Amygdala (tissue), 56 donors: ENCODE data around the gene SLC6A16.
"Not testable (repeated sequence)": the region's sequence is repeated elsewhere in the genome, so short reads cannot be mapped to it uniquely, and the experiment has no call there.

ENCODE experiments used
- DNase-seq, 56 donors: peaks; one replicate each; lab custom pipeline; 2025; lab: John Stamatoyannopoulos, UW

The SLC6A16 gene

DNA sequence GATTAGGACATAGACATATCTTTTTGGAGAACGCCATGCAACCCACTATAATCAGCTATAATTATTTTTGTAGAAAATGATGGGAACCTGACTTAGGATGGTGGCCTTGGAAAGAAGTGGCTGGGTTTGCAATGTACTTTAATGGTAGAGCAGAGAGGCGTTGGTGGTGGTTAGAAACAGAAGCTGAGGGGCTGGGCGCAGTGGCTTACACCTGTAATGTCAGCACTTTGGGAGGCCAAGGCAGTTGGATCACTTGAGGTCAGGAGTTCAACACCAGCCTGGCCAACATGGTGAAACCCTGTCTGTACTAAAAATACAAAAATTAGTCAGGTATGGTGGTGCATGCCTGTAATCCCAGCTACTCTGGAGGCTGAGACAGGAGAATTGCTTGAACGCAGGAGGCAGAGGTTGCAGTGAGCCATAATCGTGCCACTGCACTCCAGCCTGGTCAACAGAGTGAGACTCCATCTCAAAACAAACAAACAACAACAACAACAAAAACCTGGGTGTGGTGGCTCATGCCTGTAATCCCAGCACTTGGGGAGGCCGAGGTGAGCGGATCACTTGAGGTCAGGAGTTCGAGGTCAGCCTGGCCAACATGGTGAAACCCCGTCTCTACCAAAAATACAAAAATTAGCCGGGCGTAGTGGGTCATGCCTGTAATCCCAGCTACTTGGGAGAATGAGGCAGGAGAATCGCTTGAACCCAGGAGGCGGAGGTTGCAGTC is 7.9 kb upstream of the SLC6A16 start:
- not testable (repeated sequence) for DNase-seq

DNA sequence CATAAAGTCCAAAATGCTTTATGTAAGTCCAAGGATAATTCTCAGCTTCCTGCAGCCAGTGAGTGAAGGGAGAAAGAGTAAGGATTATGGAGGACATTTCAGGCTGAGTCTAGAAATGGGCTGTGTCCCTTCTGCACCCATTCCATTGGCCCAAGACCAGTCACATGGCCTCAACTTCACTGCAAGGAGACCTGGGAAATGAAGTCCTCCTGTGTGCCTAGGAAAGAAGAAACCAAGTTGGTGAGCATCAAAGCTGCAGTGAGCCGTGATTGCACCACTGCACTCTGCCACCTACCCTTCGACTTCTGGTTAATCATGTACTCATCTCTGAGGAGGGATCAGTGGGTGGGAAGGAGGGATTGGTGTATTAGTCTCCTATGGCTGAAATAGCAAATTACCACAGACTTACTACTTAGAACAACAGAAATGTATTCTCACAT is 6.6 kb upstream of the SLC6A16 start:
- peak in 31 of 56 donors; percentile 8 to 70 (median 27) for DNase-seq

DNA sequence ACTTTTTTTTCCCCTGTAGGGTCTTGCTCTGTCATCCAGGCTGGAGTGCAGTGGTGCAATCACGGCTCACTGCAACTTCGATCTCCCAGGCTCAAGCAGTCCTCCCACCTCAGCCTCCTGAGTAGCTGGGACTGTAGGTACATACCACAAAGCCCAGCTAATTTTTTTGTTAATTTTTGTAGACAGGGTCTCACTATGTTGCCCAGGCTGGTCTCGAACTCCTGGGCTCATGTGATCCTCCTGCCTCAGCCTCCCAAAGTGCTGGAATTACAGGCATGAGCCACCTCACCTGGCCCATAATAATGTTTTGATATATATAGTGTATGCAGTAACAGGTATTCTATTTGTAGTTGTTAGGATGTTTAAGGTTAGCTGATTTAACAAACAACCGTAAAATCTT is 6.2 kb upstream of the SLC6A16 start:
- not testable (repeated sequence) for DNase-seq

DNA sequence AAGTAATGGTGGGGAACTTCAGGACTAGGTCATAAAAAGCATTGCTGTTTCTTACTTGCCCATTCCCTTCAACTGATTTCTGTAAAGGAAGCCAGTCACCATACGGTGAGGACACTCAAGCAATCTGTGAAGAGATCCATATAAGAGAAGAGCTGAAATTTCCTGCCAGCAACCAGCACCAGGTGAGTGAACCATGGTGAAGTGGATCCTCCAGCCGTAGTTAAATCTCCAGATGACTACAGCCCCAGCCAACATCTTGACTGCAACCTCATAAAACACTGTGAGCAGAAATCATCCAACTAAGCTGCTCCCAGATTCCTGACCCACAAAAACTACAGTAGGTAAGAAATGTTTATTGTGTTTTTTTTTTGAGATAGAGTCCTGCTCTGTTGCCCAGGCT is 3.8 kb upstream of the SLC6A16 start:
- no peak for DNase-seq

DNA sequence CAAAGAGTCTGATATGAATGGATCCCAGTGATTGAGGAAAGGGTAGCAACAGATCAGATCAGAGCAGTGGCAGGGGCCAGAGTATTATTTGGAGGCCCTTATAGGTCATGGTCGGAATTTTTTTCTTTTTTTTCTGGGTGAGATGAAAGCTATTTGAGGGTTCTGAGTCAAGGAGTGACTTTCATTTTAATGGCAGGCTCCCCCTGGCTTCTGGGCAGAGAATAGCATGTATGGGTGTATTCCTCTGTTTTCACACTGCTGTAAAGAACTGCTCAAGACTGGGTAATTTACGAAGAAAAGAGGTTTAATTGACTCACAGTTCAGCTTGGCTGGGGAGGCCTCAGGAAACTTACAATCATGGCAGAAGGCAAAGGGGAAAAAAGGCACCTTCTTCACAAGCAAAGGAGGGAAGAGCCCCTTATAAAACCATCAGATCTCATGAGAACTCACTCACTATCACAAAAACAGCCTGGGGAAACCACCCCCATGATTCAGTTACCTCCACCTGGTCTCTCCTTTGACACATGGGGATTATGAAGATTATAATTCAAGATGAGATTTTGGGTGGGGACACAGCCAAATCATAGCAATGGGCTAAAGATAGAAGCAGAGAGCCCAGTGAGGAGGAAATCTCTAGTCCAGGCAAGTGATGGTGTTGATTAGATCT is 3.0 kb upstream of the SLC6A16 start:
- no peak for DNase-seq

DNA sequence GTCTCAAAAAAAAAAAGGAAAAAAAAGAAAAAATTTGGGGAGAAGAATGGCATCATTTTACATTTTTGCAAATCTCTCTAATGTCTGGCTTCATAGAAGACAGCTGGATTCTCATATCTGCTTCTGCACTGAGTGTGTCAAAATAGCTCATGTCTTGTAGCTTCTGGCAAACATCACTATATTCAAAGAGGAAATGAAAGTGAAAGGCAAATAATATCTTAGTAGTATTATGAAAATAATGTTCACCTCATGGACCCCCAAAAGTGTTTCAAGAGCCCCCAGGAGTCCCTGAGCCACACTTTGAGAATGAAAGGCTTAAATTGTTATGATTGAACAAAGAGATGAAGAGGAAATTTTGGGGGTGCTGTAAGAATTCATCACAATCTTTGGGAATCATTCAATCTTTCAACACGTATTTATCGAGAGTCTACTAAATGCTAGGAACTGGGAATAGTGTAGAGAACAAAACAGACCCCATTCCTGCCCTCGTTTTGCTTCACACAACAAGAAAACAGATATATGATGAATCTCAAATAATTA is 1.2 kb upstream of the SLC6A16 start:
- no peak for DNase-seq

DNA sequence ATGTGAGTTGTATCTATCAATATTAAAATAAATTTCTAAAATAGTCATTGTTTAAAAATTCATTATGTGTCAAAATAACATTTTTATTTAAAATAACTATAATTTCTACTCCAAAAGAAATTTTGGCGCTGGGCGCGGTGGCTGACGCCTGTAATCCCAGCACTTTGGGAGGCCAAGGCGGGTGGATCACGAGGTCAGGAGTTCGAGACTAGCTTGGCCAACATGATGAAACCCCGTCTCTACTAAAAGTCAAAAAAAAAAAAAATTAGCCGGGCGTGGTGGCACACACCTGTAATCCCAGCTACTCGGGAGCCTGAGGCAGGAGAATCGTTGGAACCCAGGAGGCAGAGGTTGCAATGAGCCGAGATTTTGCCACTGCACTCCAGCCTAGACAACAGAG is 765 bp upstream of the SLC6A16 start:
- DNase-seq: not testable (repeated sequence)

DNA sequence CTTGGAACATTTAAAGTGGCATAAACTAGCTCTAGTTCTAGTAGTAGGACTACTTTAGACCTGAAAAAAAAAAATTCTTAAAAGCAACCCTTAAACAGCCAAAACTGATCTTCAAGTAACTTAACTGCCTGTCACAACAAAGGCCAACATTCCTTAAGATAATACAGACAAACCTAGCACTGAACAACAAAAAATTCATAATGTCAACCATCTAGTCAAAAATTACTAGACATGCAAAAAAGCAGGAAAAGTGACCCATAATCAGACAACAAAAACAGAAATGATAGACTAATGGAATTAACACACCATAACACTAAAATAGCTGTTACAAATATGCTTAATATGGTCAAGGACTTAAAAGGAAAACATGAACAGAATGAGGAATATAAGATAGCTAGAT is 6.7 kb downstream of the SLC6A16 start:
- DNase-seq: no peak

DNA sequence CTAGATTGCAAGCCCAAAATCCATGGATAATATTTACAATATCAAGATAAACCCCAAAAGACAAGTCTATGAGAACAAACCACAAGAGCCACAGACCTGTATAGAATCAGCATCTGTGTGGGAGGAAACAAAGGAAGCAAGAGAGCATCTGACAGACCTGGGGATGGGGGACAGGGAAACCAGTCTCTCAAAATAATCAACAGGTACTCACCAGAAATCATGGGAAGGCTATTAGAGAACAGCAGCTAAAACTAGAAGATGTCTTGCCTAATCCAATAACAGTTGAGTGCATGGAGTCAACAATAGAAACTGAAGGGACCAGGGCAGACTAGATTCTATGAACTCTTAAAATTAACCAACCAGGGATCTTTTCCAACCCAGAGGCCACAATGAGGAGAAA is 8.7 kb downstream of the SLC6A16 start:
- DNase-seq: no peak

DNA sequence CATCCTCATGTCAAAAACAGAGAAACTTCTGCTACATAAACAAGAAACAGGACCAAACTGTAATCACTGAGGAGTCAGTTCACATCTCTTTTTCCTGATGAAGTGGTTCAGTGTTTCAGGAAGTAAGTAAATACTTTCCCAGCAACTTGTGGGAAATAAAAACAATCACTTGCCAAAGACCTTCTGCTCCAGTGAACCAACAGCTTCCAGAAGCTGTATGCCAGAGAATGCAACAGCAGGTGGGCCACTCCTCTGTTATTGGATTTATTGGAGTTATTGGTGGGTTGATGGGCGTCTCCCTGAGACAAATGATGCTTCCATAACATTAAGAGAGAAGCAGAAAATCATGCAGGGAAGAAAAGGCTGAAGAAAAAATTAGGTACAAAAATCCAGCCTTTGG is 9.9 kb downstream of the SLC6A16 start:
- no peak for DNase-seq

DNA sequence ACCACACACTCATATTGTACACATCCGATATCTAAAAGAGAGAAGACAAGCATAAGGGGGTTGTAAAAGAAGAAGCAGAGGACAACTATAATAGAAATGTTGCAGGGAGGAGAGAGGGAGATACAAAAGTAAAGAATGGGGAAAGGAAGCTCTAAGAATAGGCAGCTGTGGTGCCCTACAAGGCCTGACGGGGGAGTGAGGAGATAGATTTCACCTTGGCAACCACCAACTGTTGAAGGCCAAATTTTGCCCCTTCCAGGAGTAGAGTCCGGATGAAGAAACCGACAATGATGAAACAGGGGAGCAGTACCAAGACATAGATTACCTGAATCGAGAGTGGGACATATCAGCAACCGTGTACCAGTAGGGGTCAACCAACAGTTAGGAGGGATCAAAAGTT is 15.9 kb downstream of the SLC6A16 start:
- DNase-seq: no peak

DNA sequence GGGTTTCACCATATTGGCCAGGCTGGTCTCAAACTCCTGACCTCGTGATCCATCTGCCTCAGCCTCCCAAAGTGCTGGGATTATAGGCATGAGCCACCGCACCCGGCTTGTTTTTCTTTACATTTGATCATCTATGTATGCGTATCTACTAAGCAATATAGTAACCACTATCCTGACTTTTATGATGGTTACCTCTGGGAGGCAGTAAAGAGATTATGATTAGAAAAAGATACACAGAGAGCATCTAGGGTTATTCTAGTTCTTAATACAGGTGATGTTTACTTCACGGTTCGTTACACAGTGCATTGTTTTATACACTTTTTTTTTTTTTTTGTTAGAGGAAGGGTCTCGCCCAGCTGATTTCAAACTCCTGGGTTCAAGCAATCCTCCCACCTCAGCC is 18.3 kb downstream of the SLC6A16 start:
- not testable (repeated sequence) for DNase-seq

DNA sequence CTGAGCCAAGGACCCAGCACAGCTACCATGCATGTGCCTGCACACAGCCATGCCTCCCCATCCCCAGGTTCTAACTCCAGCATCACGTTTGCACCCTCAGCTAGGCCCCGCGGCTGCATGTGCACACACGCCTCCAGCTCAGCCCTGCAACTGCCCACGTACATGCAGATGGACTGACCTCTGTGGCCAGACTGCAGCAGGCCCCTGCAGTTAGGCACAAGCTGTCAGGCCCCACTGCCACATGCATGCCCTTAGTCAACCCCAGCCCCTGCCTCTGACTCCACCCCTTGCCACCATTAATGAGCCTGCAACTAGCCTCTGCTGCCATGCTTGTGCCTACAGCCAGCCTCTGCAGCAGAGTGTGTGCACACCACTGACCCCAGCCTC is 23.1 kb downstream of the SLC6A16 start:
- no peak for DNase-seq

DNA sequence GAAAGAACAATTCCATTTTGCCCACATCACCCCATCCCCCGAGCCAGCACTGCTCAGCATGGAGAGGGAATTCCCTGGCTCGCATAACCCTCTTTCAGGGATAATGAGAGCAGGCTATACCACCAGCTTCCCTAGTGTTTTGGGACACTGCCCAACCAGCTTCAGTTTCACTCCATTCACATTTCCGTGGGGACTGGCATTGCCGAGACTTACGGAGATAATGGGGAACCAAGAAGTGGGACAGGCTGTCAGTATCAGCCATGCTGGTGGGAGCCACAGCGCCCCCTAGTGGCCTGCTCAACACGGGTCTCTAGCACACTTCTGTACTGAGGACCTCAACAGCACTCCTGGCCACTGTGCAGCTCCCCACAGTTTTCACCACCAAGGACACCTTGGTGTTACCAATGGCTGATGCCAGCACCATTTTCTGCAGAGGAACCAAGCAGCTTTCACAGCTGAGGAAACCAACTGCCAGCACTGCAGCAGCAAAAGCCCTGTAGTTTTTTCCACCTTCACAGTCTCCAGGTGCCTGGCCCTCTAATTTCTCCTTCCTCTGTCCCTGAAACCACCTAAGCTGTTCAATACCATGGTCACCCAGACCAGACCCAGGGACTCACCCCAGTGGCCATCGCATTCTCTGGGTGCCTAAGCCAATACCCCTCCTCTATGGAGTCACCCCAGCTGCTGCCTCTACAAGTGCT is 23.7 kb downstream of the SLC6A16 start:
- peak in 46 of 56 donors; percentile 1 to 79 (median 19) for DNase-seq

DNA sequence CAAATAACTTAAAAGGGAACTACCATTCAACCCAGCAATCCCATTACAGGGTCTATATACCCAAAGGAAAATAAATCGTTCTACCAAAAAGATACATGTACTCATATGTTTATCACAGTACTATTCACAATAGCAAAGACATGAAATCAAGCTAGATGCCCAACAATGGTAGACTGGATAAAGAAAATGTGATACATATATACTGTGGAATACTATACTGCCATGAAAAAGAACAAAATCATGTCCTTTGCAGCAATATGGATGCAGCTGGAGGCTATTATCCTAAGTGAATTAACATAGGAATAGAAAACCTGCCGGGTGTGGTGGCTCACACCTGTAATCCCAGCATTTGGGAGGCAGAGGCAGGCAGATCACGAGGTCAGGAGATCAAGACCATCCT is 26.3 kb downstream of the SLC6A16 start:
- DNase-seq: not testable (repeated sequence)

DNA sequence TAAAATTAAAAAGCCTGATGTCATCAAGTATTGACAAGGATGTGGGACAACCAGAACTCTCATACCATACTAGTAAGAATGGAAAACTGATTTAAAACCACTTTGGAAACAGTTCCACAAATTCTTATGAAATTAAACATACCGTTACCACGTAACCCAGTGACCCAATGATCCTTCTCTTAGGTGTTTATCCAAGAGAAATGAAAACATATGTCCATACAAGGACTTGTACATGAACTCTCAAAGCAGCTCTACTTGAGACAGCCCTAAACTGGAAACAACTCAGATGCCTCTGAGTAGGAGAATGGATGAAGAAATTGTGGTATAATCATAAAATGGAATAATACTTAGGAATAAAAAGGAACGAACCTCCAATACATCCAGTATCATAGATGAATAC is 27.6 kb downstream of the SLC6A16 start:
- no peak for DNase-seq

DNA sequence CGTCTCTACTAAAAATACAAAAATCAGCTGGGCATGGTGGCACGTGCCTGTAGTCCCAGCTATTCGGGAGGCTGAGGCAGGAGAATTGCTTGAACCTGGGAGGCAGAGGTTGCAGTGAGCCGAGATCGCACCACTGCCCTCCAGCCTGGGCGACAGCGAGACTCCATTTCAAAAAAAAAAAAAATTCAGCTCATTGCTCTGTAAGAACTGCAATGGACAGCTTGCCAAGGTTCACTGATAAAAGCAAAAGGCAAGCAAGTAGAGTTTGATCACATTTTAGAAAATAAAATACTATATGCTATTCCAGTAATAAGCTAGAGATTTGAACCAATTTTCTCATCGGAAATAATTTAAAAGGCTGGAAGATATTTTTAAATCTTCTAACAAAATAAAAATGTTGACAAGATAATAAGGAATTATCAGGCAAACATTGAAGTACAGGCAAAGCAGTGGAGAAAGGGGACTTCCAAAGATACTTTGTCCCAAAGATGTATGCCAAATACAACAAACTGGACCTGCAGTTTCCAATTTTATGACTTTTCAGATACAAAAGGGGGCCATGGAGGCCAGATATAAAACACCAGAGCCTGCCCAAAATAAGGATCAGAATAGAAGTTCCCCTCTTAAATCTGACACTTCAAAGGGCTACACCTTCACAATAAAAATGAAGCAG is 29.6 kb downstream of the SLC6A16 start:
- no peak for DNase-seq

DNA sequence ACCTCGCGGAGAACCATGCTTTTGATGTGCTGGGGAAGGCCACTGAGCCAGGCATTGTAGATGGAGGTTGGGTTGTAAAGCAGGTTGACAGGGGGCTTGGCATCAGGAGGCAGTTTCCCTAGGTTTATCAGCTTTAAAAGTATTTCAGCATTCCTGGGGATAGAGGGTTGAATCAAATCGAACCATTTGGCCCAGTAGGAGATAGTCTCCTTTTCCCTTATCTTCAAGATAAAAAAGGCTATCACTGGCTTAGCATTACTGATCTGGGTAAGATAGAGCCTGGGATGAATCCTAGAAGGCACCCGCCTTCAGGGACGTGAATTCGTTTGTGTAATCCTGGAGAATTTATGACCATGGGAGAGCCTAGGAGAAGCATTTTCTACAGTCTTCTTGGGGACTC is 30.6 kb downstream of the SLC6A16 start:
- DNase-seq: no peak

DNA sequence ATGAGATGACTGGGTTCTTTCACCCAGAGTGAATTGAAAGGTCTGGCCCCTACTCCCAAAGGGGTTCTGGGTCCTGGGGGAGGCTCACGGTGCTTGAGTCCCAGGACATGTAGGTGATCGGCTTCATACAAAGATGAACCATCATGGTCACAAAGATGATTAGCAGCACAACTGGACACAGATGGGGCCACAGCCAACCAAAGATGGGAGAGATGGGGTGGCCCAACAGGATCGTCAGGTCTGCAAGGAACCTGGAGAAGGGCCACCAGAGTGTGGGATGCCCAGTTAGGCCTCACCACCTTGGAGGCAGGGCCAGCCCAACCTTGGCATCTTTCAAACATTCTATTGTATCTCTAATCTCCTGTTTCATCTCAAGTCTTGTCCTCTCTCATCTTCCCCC is 34.5 kb downstream of the SLC6A16 start:
- DNase-seq: no peak

DNA sequence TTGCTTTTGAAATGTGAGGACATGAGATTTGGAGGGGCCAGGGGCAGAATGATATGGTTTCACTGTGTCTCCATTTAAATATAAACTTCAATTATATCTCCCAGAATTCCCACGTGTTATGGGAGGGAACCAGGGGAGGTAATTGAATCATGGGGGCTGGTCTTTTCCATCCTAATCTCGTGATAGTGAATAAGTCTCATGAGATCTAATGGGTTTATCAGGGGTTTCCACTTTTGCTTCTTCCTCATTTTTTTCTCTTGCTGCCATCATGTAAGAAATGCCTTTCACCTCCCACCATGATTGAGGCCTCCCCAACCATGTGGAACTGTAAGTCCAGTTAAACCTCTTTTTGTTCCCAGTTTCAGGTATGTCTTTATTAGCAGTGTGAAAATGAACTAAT is 35.7 kb downstream of the SLC6A16 start:
- DNase-seq: not testable (repeated sequence)

DNA sequence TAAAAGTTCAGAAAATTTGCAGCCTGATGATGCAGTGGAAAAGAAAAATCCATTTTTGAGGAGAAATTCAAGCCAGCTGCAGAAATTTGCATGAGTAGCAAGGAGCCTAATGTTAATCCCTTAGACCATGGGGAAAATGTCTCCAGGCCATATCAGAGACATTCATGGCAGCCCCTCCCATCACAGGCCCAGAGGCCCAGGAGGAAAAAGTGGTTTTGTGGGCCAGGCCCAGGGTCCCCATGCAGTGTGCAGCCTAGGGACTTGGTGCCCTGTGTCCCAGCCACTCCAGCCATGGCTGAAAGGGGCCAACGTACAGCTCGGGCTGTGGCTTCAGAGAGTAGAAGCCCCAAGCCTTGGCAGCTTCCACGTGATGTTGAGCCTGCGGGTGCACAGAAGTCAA is 36.8 kb downstream of the SLC6A16 start:
- not testable (repeated sequence) for DNase-seq
